Suprapubic skin (tissue), 4 donors: ENCODE results near the gene OASL. TPM values are rescaled to one million over a fixed set of nuclear protein-coding genes. Genes with fewer than 3 reads are reported as not detected.

Experiments
- DNase-seq, 2 donors: peaks; one replicate each; pipeline ENCODE4 v3.0.0-alpha.2; 2019; ENCODE audit warnings: low spot score in 2 of 2
- H3K27ac ChIP-seq: fragments of 200-600 bp; sonication (generic); one replicate; pipeline ENCODE4 v1.5.1; 2019
- H3K27me3 ChIP-seq: fragments of 200-600 bp; sonication (generic); one replicate; pipeline ENCODE4 v1.5.1; 2019
- H3K36me3 ChIP-seq: fragments of 200-600 bp; sonication (generic); one replicate; pipeline ENCODE4 v1.5.1; 2019
- H3K4me1 ChIP-seq: fragments of 200-600 bp; sonication (generic); one replicate; pipeline ENCODE4 v1.5.1; 2019
- H3K4me3 ChIP-seq: fragments of 200-600 bp; sonication (generic); one replicate; pipeline ENCODE4 v1.5.1; 2019; ENCODE audit warnings: mild to moderate bottlenecking
- H3K9me3 ChIP-seq: fragments of 200-600 bp; sonication (generic); one replicate; pipeline ENCODE4 v1.5.1; 2019
- EP300 ChIP-seq: sonication (generic); formaldehyde crosslinking; IDR thresholded peaks from one replicate; pipeline ENCODE4 v1.6.1; 2017; ENCODE audit warnings: antibody characterized with exemption
- POLR2A ChIP-seq, 2 donors: fragments of 450-650 bp; IDR thresholded peaks; one replicate each; pipeline ENCODE4 v1.6.1; 2017; ENCODE audit warnings: antibody characterized with exemption in 2 of 2, mild to moderate bottlenecking in 2 of 2, moderate library complexity in 2 of 2
- POLR2AphosphoS5 ChIP-seq, 3 donors: sonication (generic); formaldehyde crosslinking; IDR thresholded peaks; one replicate each; pipeline ENCODE4 v1.6.1; 2017; ENCODE audit warnings: antibody characterized with exemption in 3 of 3
- WGBS: methylation state at CpG from one replicate; pipeline ENCODE4 v1.1.5; 2018; 5-methylcytosine and 5-hydroxymethylcytosine counted together
- total RNA-seq, 4 donors: library from RNA; depleted of rRNA; stranded (reverse); fragments of >200 nt; gene quantifications; one replicate each; pipeline ENCODE4 v1.1.0, GENCODE V29; 2016
- TF ChIP-seq, protein P1 (sequence below), 2 donors: fragments of 200-600 bp in 1 of 2; fragments of 450-650 bp in 1 of 2; sonication (generic) in 1 of 2; IDR thresholded peaks; one replicate each; pipeline ENCODE4 v1.5.1; 2016 to 2019; ENCODE audit warnings: antibody characterized with exemption in 2 of 2, mild to moderate bottlenecking in 1 of 2, moderate library complexity in 1 of 2

Gene OASL
- total RNA-seq, 4 donors from 2014 or later = 0.53 to 0.91 (median 0.64) TPM; not detected in 1

DNA sequence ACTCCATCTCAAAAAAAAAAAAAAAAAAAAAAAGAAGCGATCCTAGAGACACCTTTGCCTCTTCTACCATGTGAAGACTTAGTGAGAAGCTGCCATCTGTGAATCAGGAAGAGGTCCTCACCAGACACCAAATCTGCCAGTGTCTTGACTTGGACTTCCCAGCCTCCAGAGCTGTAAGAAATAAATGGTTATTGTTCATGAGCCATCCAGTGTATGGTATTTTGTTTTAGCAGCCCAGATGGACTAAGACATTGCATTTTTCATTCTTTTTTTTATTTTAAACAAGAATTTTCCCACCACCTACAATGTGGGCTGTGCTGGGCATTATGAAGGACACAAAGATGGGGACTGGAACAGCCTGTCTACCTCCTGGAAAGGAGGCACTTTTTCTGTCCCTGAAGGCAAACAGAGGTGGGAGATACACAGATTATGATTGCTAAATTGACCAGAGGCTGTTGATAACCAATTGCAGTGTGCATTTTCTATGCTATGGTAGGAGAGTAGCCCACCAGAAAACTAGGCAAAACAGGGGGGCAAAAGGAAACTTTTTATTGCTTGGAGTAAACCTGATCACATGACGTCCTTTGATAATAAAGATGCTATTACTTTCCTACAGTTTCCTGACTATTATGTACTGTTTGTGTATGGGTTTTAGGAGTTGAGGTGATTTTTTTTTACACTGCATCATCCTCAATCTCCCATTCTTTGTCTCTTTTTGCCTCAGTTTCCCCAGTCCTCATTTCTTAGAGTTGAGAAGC, 20.0 kb downstream of the OASL start:
- Histone ChIP-seq H3K4me3 (no peak overlapping the region), H3K9me3 (no peaks in the 10 kb centered on the region), H3K27ac (no peak overlapping the region), H3K4me1 (peaks cover 13% of the 10 kb centered on the region), H3K27me3 (no peaks in the 10 kb centered on the region), H3K36me3 (no peaks in the 10 kb centered on the region)
- WGBS = 87% methylated on average over 2 of the region's 2 CpGs
- no peak for TF ChIP-seq EP300
- no peak for TF ChIP-seq POLR2A (IDR thresholded peaks at IDR 0.05)
- no peak for TF ChIP-seq POLR2AphosphoS5 (IDR thresholded peaks at IDR 0.05)
- DNase-seq = no peak

DNA sequence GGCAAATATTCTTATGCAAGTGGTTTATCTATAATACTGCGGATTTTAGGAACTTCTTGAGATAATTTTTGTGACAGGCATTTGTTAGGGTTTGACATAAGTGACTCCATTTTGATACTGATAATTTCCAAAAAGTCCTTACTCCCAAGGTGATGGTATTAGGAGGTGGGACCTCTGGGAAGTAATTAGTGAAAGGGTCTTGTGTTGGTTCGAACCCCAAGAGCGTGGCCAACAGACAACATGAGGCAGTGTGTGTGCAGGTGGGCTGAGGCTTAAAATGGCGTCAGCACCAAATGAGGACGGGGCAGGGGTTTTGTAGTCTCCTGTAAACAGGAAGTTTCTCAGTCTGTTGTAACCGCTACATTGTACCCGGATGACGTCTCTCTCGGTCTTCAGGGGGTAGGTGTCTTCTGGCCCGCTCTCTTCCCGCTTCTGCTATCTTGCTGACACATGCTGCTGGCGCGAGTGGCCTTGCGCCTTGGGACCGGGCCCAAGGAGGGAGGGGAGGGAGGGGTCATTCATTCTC, 21.0 kb downstream of the OASL start:
- TF ChIP-seq, protein P1, sequence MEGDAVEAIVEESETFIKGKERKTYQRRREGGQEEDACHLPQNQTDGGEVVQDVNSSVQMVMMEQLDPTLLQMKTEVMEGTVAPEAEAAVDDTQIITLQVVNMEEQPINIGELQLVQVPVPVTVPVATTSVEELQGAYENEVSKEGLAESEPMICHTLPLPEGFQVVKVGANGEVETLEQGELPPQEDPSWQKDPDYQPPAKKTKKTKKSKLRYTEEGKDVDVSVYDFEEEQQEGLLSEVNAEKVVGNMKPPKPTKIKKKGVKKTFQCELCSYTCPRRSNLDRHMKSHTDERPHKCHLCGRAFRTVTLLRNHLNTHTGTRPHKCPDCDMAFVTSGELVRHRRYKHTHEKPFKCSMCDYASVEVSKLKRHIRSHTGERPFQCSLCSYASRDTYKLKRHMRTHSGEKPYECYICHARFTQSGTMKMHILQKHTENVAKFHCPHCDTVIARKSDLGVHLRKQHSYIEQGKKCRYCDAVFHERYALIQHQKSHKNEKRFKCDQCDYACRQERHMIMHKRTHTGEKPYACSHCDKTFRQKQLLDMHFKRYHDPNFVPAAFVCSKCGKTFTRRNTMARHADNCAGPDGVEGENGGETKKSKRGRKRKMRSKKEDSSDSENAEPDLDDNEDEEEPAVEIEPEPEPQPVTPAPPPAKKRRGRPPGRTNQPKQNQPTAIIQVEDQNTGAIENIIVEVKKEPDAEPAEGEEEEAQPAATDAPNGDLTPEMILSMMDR (IDR thresholded peaks at IDR 0.05) = no peak
- TF ChIP-seq POLR2A (IDR thresholded peaks at IDR 0.05) = no peak
- no peak for TF ChIP-seq POLR2AphosphoS5 (IDR thresholded peaks at IDR 0.05)
- no peak for TF ChIP-seq EP300
- Histone ChIP-seq H3K4me1 (peaks cover 13% of the 10 kb centered on the region), H3K27ac (no peak overlapping the region), H3K36me3 (peaks cover 2% of the 10 kb centered on the region), H3K4me3 (no peak overlapping the region), H3K27me3 (no peaks in the 10 kb centered on the region), H3K9me3 (no peaks in the 10 kb centered on the region)
- WGBS = 90% methylated on average over 15 of the region's 15 CpGs
- DNase-seq = no peak

DNA sequence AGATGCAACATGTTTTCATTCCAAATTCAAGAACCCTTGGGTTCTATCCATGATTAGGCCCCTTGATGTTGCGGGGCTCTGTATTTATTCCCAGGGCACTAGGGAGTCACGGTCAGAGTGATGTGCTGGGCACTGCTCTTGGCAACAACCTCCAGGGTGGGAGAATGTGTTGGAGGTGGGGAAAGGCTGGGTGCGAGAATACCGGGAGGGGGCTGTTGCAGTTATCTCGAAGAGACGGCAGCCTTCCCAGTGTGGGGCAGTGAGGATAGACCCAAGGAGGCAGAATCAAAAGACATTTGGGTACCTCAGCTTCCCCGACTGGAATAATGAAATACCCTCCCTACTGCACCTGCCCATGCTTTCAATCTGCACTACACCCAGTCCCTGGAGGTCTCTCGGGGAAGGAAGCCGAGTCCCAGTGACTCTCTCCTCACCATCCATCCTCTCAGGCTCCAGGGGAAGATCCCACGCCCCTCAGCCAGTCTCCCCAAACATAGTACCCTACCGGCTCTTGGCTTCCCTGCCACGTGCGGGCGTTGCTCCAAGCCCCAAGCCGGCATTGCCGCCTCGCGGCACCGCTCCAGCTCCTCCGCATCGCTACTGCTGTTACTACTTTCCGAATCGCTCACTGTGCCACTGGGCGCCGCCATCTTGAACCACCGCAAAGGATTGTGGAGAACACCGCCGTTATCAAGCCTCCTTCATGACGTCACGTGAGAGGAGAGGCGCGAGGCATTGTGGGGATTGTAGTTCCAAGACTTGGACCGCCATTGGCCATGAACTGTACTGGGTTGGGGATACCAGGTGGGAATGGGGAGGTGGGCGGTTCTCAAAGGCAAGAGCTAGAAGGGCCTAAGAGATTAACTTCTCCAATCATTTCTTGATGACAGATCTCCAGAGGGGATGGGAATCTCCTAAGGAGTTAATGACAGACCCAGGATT, 22.9 kb downstream of the OASL start, which contains the start of gene C12orf43:
Gene C12orf43, minus strand, starts transcription at position 663 of the 942 bp plus-strand sequence. Its CDS starts 13 bp downstream, at position 650.
- under 1% methylated on average over 32 of the region's 34 CpGs for WGBS

DNA sequence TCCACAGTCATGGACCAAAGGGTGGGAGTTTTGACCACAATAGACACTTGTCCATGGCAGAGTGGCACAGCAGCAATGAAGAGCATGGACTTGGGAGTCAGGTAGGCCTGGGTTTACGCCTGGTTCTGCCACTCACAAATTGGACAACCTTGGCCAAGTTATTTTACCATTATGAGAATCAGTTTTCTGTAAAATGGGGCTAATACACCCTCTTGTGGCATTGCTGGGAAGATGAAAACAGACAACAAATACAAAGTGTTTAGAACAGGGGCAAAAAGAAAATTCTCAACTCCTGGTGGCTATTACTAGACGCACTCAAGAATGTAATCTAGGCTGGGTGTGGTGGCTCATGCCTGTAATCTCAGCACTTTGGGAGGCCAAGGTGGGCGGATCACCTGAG, 25.3 kb downstream of the OASL start:
- peaks cover 38% of the 10 kb centered on the region for H3K36me3 ChIP-seq
- TF ChIP-seq POLR2A (IDR thresholded peaks at IDR 0.05) = no peak
- no peak for TF ChIP-seq POLR2AphosphoS5 (IDR thresholded peaks at IDR 0.05)
- TF ChIP-seq, protein P1 (IDR thresholded peaks at IDR 0.05) = no peak
- no peak for TF ChIP-seq EP300
- no peak overlapping the region for H3K4me3 ChIP-seq
- WGBS = 90% methylated on average over 3 of the region's 3 CpGs
- H3K9me3 ChIP-seq = no peaks in the 10 kb centered on the region
- no peak overlapping the region for H3K27ac ChIP-seq
- no peaks in the 10 kb centered on the region for H3K27me3 ChIP-seq
- H3K4me1 ChIP-seq = peaks cover 13% of the 10 kb centered on the region
- no peak for DNase-seq

More for the DNA sequence above, 22.9 kb downstream of the OASL start, which contains the start of gene C12orf43:
- H3K36me3 ChIP-seq = peaks cover 16% of the 10 kb centered on the region
- no peaks in the 10 kb centered on the region for H3K27me3 ChIP-seq
- DNase-seq = peak; percentile 94 to 95
- no peak for TF ChIP-seq POLR2A (IDR thresholded peaks at IDR 0.05)
- no peak for TF ChIP-seq EP300
- TF ChIP-seq POLR2AphosphoS5 (IDR thresholded peaks at IDR 0.05) = no peak
- TF ChIP-seq, protein P1 (IDR thresholded peaks at IDR 0.05) = no peak
- H3K4me3 ChIP-seq = peak within 1 kb of the TSS; percentile 88
- peaks cover 13% of the 10 kb centered on the region for H3K4me1 ChIP-seq
- no peaks in the 10 kb centered on the region for H3K9me3 ChIP-seq
- peak within 1 kb of the TSS; percentile 72 for H3K27ac ChIP-seq

DNA sequence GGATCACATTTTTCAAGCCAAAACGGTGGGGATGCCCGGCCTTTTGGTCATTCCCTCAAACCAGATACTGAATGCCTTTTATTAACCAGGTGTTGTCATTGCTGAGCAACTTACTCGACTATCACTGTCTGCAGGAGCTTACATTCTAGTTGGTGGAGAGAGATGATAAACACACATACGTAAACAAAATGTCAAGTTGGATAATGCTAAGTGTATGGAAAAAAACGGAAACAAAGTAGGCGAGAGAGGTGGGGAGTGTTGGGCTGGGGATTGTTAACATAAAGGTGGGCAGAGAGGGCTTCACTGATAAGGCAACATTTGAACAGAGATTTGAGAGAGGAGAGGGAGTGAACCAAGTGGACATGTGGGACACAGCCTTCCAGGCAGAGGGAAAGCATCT, 27.2 kb downstream of the OASL start:
- WGBS = 89% methylated on average over 6 of the region's 6 CpGs
- Histone ChIP-seq H3K4me1 (peaks cover 13% of the 10 kb centered on the region), H3K36me3 (peaks cover 52% of the 10 kb centered on the region), H3K4me3 (no peak overlapping the region), H3K27ac (no peak overlapping the region), H3K27me3 (no peaks in the 10 kb centered on the region), H3K9me3 (no peaks in the 10 kb centered on the region)
- no peak for DNase-seq
- TF ChIP-seq, protein P1 (IDR thresholded peaks at IDR 0.05) = no peak
- TF ChIP-seq POLR2AphosphoS5 (IDR thresholded peaks at IDR 0.05) = no peak
- no peak for TF ChIP-seq EP300
- no peak for TF ChIP-seq POLR2A (IDR thresholded peaks at IDR 0.05)
